ENCODE data around the gene SLC24A3.

DNA sequence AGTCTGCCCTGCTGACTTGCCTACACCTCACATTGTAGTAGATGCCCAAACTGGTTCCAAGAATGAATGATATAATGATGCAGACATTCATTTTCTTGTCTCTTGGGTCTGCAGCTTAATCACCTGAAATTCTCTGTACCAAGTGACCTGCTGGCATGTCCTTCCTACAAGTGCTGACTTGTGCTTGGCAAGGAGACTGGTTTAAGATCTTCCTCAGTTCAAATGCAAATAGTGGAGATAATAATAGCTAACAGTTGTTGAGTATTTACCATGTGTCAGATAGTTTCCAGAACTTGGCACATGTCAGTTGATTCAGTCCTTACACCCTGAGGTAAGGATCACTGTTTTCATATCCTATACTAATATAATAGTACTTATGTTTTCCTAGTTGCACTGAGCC, 223.4 kb downstream of the SLC24A3 start:
- TF ChIP-seq, protein P1, sequence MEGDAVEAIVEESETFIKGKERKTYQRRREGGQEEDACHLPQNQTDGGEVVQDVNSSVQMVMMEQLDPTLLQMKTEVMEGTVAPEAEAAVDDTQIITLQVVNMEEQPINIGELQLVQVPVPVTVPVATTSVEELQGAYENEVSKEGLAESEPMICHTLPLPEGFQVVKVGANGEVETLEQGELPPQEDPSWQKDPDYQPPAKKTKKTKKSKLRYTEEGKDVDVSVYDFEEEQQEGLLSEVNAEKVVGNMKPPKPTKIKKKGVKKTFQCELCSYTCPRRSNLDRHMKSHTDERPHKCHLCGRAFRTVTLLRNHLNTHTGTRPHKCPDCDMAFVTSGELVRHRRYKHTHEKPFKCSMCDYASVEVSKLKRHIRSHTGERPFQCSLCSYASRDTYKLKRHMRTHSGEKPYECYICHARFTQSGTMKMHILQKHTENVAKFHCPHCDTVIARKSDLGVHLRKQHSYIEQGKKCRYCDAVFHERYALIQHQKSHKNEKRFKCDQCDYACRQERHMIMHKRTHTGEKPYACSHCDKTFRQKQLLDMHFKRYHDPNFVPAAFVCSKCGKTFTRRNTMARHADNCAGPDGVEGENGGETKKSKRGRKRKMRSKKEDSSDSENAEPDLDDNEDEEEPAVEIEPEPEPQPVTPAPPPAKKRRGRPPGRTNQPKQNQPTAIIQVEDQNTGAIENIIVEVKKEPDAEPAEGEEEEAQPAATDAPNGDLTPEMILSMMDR (IDR thresholded peaks at IDR 0.05): no peak
- TF ChIP-seq ZFX (IDR thresholded peaks at IDR 0.05; ENCODE audit: borderline replicate concordance): no peak
